Karpas-422 (cell line): ENCODE data around the gene RAB11FIP4. TPM values are rescaled to one million over a fixed set of nuclear protein-coding genes. Genes with fewer than 3 reads are reported as not detected.

Experiments used
- DNase-seq: peaks from one replicate; pipeline ENCODE4 v3.0.0-alpha.2; 2015
- H2AFZ ChIP-seq: fragments of 200-600 bp; sonication (generic); 2 replicates; pipeline ENCODE4 v1.6.1; 2014; ENCODE audit warnings: antibody characterized with exemption, low read length, mixed read lengths
- H3K27ac ChIP-seq: fragments of 200-600 bp; sonication (generic); 2 replicates; pipeline ENCODE4 v1.5.1; 2014; ENCODE audit warnings: mild to moderate bottlenecking, low read length, moderate library complexity
- H3K27me3 ChIP-seq: fragments of 200-600 bp; sonication (generic); 2 replicates; pipeline ENCODE4 v1.6.1; 2014; ENCODE audit warnings: low read length, mixed read lengths
- H3K36me3 ChIP-seq: fragments of 200-600 bp; sonication (generic); 2 replicates; pipeline ENCODE4 v1.6.1; 2014; ENCODE audit warnings: low read length, mixed read lengths; ENCODE audit not compliant: insufficient read depth
- H3K4me1 ChIP-seq: fragments of 200-600 bp; sonication (generic); 2 replicates; pipeline ENCODE4 v1.6.1; 2014; ENCODE audit warnings: mild to moderate bottlenecking, low read length, mixed read lengths
- H3K4me2 ChIP-seq: fragments of 200-600 bp; sonication (generic); 2 replicates; pipeline ENCODE4 v1.6.1; 2014; ENCODE audit warnings: low read length, low read depth, mild to moderate bottlenecking; ENCODE audit not compliant: poor library complexity, severe bottlenecking
- H3K4me3 ChIP-seq: fragments of 200-600 bp; sonication (generic); 2 replicates; pipeline ENCODE4 v1.5.1; 2014; ENCODE audit warnings: mild to moderate bottlenecking, antibody characterized with exemption, low read length, mixed read lengths
- H3K79me2 ChIP-seq: fragments of 200-600 bp; sonication (generic); 2 replicates; pipeline ENCODE4 v1.6.1; 2014; ENCODE audit warnings: mild to moderate bottlenecking, low read length, mixed read lengths
- H3K9ac ChIP-seq: fragments of 200-600 bp; sonication (generic); 2 replicates; pipeline ENCODE4 v1.6.0; 2014; ENCODE audit warnings: low read length
- H3K9me2 ChIP-seq: fragments of 200-600 bp; sonication (generic), shearing (Covaris generic); replicated peaks from 2 replicates; pipeline ENCODE4 v1.6.0; 2014; ENCODE audit warnings: mild to moderate bottlenecking, low read length, moderate library complexity; ENCODE audit not compliant: insufficient read depth
- H3K9me3 ChIP-seq: fragments of 300-700, 200-600 bp; sonication (generic); 2 replicates; pipeline ENCODE4 v1.6.1; 2014; ENCODE audit warnings: low read length, mixed read lengths
- H4K20me1 ChIP-seq: fragments of 200-600 bp; sonication (generic); 2 replicates; pipeline ENCODE4 v1.6.1; 2014; ENCODE audit warnings: mild to moderate bottlenecking, antibody characterized with exemption, low read length, low read depth; ENCODE audit not compliant: insufficient read depth
- total RNA-seq: library from RNA; depleted of rRNA; stranded (reverse); fragments of >200 nt; shearing (Covaris generic); gene quantifications from 2 replicates; pipeline ENCODE4 v1.2.3, GENCODE V29; 2014; ENCODE audit warnings: low replicate concordance

RAB11FIP4 gene
- total RNA-seq, 1 experiment from 2014 or later, result 3.6 TPM

GRCh38 chr17:31389657-31390381 is 1.7 kb upstream of the RAB11FIP4 start:
- Histone ChIP-seq H3K4me2 (no peak overlapping the region), H3K27me3 (no peaks in the 10 kb centered on the region), H3K79me2 (no peaks in the 10 kb centered on the region), H3K9me3 (no peaks in the 10 kb centered on the region), H2AFZ (no peak overlapping the region), H3K27ac (no peak overlapping the region), H3K4me1 (no peaks in the 10 kb centered on the region), H3K9ac (no peak overlapping the region), H3K9me2 (no peaks in the 10 kb centered on the region), H4K20me1 (no peaks in the 10 kb centered on the region; the same call in 1 of the 2 replicates), H3K4me3 (no peak overlapping the region), H3K36me3 (no peaks in the 10 kb centered on the region)
- DNase-seq, result no peak

GRCh38 chr17:31390426-31390747 is 1.1 kb upstream of the RAB11FIP4 start:
- no peaks in the 10 kb centered on the region for H3K79me2 ChIP-seq

GRCh38 chr17:31390748-31391495 is 553 bp upstream of the RAB11FIP4 start:
- no peaks in the 10 kb centered on the region for H3K9me2 ChIP-seq
- H3K79me2 ChIP-seq, result no peaks in the 10 kb centered on the region
- no peak overlapping the region for H3K4me2 ChIP-seq
- no peak overlapping the region for H3K4me3 ChIP-seq
- no peak overlapping the region for H3K9ac ChIP-seq
- H4K20me1 ChIP-seq, result no peaks in the 10 kb centered on the region; the same call in 1 of the 2 replicates
- H3K4me1 ChIP-seq, result no peaks in the 10 kb centered on the region
- H2AFZ ChIP-seq, result no peak overlapping the region
- DNase-seq, result no peak
- H3K27me3 ChIP-seq, result no peaks in the 10 kb centered on the region
- H3K9me3 ChIP-seq, result no peaks in the 10 kb centered on the region
- H3K36me3 ChIP-seq, result no peaks in the 10 kb centered on the region
- H3K27ac ChIP-seq, result no peak overlapping the region

More at GRCh38 chr17:31390426-31390747, 1.1 kb upstream of the RAB11FIP4 start:
- Histone ChIP-seq H3K9me2 (no peaks in the 10 kb centered on the region), H3K9ac (no peak overlapping the region), H3K4me2 (no peak overlapping the region), H4K20me1 (no peaks in the 10 kb centered on the region; the same call in 1 of the 2 replicates), H3K4me1 (no peaks in the 10 kb centered on the region), H3K27me3 (no peaks in the 10 kb centered on the region), H3K4me3 (no peak overlapping the region), H3K27ac (no peak overlapping the region), H2AFZ (no peak overlapping the region), H3K9me3 (no peaks in the 10 kb centered on the region), H3K36me3 (no peaks in the 10 kb centered on the region)
- DNase-seq, result no peak

GRCh38 chr17:31392002-31392855 is 754 bp downstream of the RAB11FIP4 start:
- Histone ChIP-seq H3K9ac (no peak overlapping the region), H2AFZ (no peak overlapping the region), H3K36me3 (no peaks in the 10 kb centered on the region), H3K4me2 (no peak overlapping the region), H3K79me2 (no peaks in the 10 kb centered on the region), H3K4me3 (no peak overlapping the region), H3K9me2 (no peaks in the 10 kb centered on the region), H3K27ac (no peak overlapping the region), H3K27me3 (no peaks in the 10 kb centered on the region), H4K20me1 (peaks cover 5% of the 10 kb centered on the region; the same call in 1 of the 2 replicates), H3K4me1 (no peaks in the 10 kb centered on the region), H3K9me3 (no peaks in the 10 kb centered on the region)
- no peak for DNase-seq

- Histone ChIP-seq H3K4me2 (no peak overlapping the region), H3K27ac (no peak overlapping the region), H2AFZ (no peak overlapping the region), H3K79me2 (no peaks in the 10 kb centered on the region), H3K9ac (no peak overlapping the region), H3K27me3 (no peaks in the 10 kb centered on the region), H3K36me3 (no peaks in the 10 kb centered on the region), H3K9me2 (no peaks in the 10 kb centered on the region), H3K4me3 (no peak overlapping the region), H3K9me3 (no peaks in the 10 kb centered on the region), H4K20me1 (peaks cover 5% of the 10 kb centered on the region; the same call in 1 of the 2 replicates), H3K4me1 (no peaks in the 10 kb centered on the region)
- DNase-seq, result no peak
Measured at GRCh38 chr17:31392856-31393748, 1.6 kb downstream of the RAB11FIP4 start.

GRCh38 chr17:31393749-31394146 is 2.3 kb downstream of the RAB11FIP4 start:
- Histone ChIP-seq H3K27ac (no peak overlapping the region), H3K27me3 (no peaks in the 10 kb centered on the region), H3K4me1 (no peaks in the 10 kb centered on the region), H3K9me3 (no peaks in the 10 kb centered on the region), H4K20me1 (peaks cover 5% of the 10 kb centered on the region; the same call in 1 of the 2 replicates), H3K79me2 (no peaks in the 10 kb centered on the region), H3K9ac (no peak overlapping the region), H3K36me3 (no peaks in the 10 kb centered on the region), H2AFZ (no peak overlapping the region), H3K4me2 (no peak overlapping the region), H3K4me3 (no peak overlapping the region), H3K9me2 (no peaks in the 10 kb centered on the region)
- DNase-seq, result no peak

GRCh38 chr17:31394544-31394943 is 3.1 kb downstream of the RAB11FIP4 start:
- no peak overlapping the region for H3K9ac ChIP-seq
- peak; percentile 85 for DNase-seq
- H3K27ac ChIP-seq, result no peak overlapping the region
- H3K9me2 ChIP-seq, result no peaks in the 10 kb centered on the region
- no peaks in the 10 kb centered on the region for H3K4me1 ChIP-seq
- no peak overlapping the region for H2AFZ ChIP-seq
- H4K20me1 ChIP-seq, result peaks cover 5% of the 10 kb centered on the region; the same call in 1 of the 2 replicates
- H3K27me3 ChIP-seq, result no peaks in the 10 kb centered on the region
- no peak overlapping the region for H3K4me2 ChIP-seq
- H3K36me3 ChIP-seq, result no peaks in the 10 kb centered on the region
- H3K4me3 ChIP-seq, result no peak overlapping the region
- H3K9me3 ChIP-seq, result no peaks in the 10 kb centered on the region
- no peaks in the 10 kb centered on the region for H3K79me2 ChIP-seq
